ENCODE results near the gene LARP4. TPM values are rescaled to one million over a fixed set of nuclear protein-coding genes. Genes with fewer than 3 reads are reported as not detected.

LARP4 gene
- total and polyA plus RNA-seq, 2 experiments from 2014 or later, result 59.1 to 88.8 TPM

GRCh38 chr12:50483488-50483887 lies 82.8 kb downstream of the LARP4 start:
- H3K9me2 ChIP-seq (ENCODE audit: insufficient read depth), result no peaks in the 10 kb centered on the region
- no peaks in the 10 kb centered on the region for H3K27me3 ChIP-seq (ENCODE audit: insufficient read depth)
- H3K27me3 Mint-ChIP-seq (ENCODE audit: insufficient read depth, low read depth, poor library complexity), result peaks cover 2% of the 10 kb centered on the region
- H3K79me2 ChIP-seq (replicated peaks; ENCODE audit: insufficient read depth), result no peaks in the 10 kb centered on the region
- peaks cover 11% of the 10 kb centered on the region; the same call in 2 of the 3 replicates for H3K4me1 Mint-ChIP-seq
- no peaks in the 10 kb centered on the region; the same call in 2 of the 3 replicates for H3K36me3 Mint-ChIP-seq (ENCODE audit: low read depth)
- no peak for ATAC-seq
- H3K27ac ChIP-seq (ENCODE audit: low read depth), result no peak overlapping the region
- no peaks in the 10 kb centered on the region for H3K9me3 Mint-ChIP-seq
- TF ChIP-seq ZNF462 (CRISPR knock-in tag; IDR thresholded peaks at IDR 0.05), result no peak
- no peak for TF ChIP-seq STAT1 (IDR thresholded peaks at IDR 0.05; ENCODE audit: unreplicated experiment)
- H3F3A ChIP-seq (replicated peaks; ENCODE audit: low read depth), result no peaks in the 10 kb centered on the region
- DNase-seq (ENCODE audit: low spot score), result no peak
- no peak overlapping the region for H3K4me3 ChIP-seq
- H3K4me2 ChIP-seq, result no peak overlapping the region
- no peak overlapping the region for H3K4me3 Mint-ChIP-seq
- no peak overlapping the region for H2AFZ ChIP-seq
- H4K20me1 ChIP-seq (replicated peaks; ENCODE audit: insufficient read depth), result no peaks in the 10 kb centered on the region
- peaks cover 6% of the 10 kb centered on the region; the same call in 1 of the 2 replicates for H3K36me3 ChIP-seq (ENCODE audit: insufficient read depth)
- no peak overlapping the region for H3K27ac Mint-ChIP-seq
- 0 out of 2 replicates have a peak, but pooled peaks cover 4% of the 10 kb centered on the region for H3K4me1 ChIP-seq (ENCODE audit: insufficient read depth)

DNA sequence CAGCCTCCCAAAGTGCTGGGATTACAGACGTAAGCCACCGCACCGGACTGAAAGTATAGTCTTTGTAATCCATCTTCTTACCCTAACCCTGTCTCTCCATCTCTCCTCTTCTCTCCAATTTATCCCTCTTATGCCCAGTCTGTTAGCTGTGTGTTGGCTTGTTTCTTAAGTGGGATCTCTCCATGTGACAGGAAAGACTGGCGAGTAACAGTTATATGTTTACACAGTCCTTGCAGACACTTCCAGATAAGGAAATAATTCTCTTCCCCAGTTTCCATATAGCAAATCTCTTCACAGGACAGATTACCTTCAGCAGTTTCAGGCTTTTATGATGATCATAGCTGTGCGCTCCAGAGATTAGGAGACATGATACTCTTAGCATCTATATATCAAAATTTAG lies 88.1 kb downstream of the LARP4 start:
- Histone ChIP-seq H3K27me3 (ENCODE audit: insufficient read depth) (no peaks in the 10 kb centered on the region), H3K4me2 (no peak overlapping the region), H3K4me1 (ENCODE audit: insufficient read depth) (no peaks in the 10 kb centered on the region), H3K9me2 (ENCODE audit: insufficient read depth) (no peaks in the 10 kb centered on the region), H3K4me3 (no peak overlapping the region), H3K36me3 (ENCODE audit: insufficient read depth) (peaks cover 10% of the 10 kb centered on the region; the same call in 1 of the 2 replicates), H4K20me1 (replicated peaks; ENCODE audit: insufficient read depth) (no peaks in the 10 kb centered on the region), H3F3A (replicated peaks; ENCODE audit: low read depth) (no peaks in the 10 kb centered on the region), H3K79me2 (replicated peaks; ENCODE audit: insufficient read depth) (no peaks in the 10 kb centered on the region), H2AFZ (no peak overlapping the region), H3K27ac (ENCODE audit: low read depth) (no peak overlapping the region)
- Mint-ChIP-seq H3K9me3 (peaks cover 35% of the 10 kb centered on the region), H3K36me3 (ENCODE audit: low read depth) (peaks cover 22% of the 10 kb centered on the region; the same call in 2 of the 3 replicates), H3K27me3 (ENCODE audit: insufficient read depth, low read depth, poor library complexity) (peaks cover 5% of the 10 kb centered on the region), H3K4me3 (no peak overlapping the region), H3K27ac (no peak overlapping the region), H3K4me1 (no peaks in the 10 kb centered on the region)
- DNase-seq (ENCODE audit: low spot score), result no peak
- no peak for ATAC-seq
- no peak for TF ChIP-seq ZNF462 (CRISPR knock-in tag; IDR thresholded peaks at IDR 0.05)
- no peak for TF ChIP-seq CTCF (conservative IDR thresholded peaks at IDR 0.05; ENCODE audit: low read depth in 2 of 2)
